KMS-11 (cell line): ENCODE results near the gene KRT4.

ENCODE experiments used
- H2AFZ ChIP-seq: fragments of 200-600 bp; sonication (generic); 2 replicates; pipeline ENCODE4 v1.6.1; 2016; ENCODE audit warnings: antibody characterized with exemption, mixed run types, low read depth
- H3K27ac ChIP-seq: fragments of 200-600 bp; sonication (generic); 2 replicates; pipeline ENCODE4 v1.6.1; 2016; ENCODE audit warnings: mild to moderate bottlenecking, mixed run types
- H3K27me3 ChIP-seq: fragments of 200-600 bp; sonication (generic); 2 replicates; pipeline ENCODE4 v1.6.1; 2017; ENCODE audit warnings: mild to moderate bottlenecking, low read depth, mixed run types, moderate library complexity; ENCODE audit not compliant: insufficient read depth
- H3K36me3 ChIP-seq: fragments of 200-600 bp; sonication (generic); 2 replicates; pipeline ENCODE4 v1.6.1; 2017; ENCODE audit warnings: mild to moderate bottlenecking, mixed run types; ENCODE audit not compliant: insufficient read depth
- H3K4me1 ChIP-seq: fragments of 200-600 bp; sonication (generic); 2 replicates; pipeline ENCODE4 v1.6.1; 2016; ENCODE audit warnings: mild to moderate bottlenecking, low read depth, mixed run types; ENCODE audit not compliant: poor library complexity, severe bottlenecking
- H3K4me2 ChIP-seq: fragments of 200-600 bp; sonication (generic); 2 replicates; pipeline ENCODE4 v1.7.0; 2016; ENCODE audit warnings: mild to moderate bottlenecking, mixed run types
- H3K4me3 ChIP-seq: fragments of 200-600 bp; sonication (generic); IDR thresholded peaks from 2 replicates; pipeline ENCODE4 v1.6.1; 2017; ENCODE audit warnings: low read depth, low read length, mixed read lengths; ENCODE audit not compliant: insufficient read depth
- H3K79me2 ChIP-seq: fragments of 200-600 bp; sonication (generic); 2 replicates; pipeline ENCODE4 v1.6.1; 2016; ENCODE audit warnings: low read depth, mixed run types; ENCODE audit not compliant: insufficient read depth
- H3K9ac ChIP-seq: fragments of 200-600 bp; sonication (generic); 2 replicates; pipeline ENCODE4 v1.6.1; 2016; ENCODE audit warnings: mild to moderate bottlenecking, mixed run types
- H4K20me1 ChIP-seq: fragments of 200-600 bp; sonication (generic); 2 replicates; pipeline ENCODE4 v1.6.1; 2016; ENCODE audit warnings: mild to moderate bottlenecking, mixed run types; ENCODE audit not compliant: insufficient read depth
- TF ChIP-seq, protein P1 (sequence below): fragments of 200-600 bp; sonication (generic); conservative IDR thresholded peaks from 2 replicates; pipeline ENCODE4 v1.6.1; 2017; ENCODE audit warnings: low read depth, mild to moderate bottlenecking, antibody characterized with exemption, low read length, moderate library complexity, mixed read lengths

KRT4 gene

DNA sequence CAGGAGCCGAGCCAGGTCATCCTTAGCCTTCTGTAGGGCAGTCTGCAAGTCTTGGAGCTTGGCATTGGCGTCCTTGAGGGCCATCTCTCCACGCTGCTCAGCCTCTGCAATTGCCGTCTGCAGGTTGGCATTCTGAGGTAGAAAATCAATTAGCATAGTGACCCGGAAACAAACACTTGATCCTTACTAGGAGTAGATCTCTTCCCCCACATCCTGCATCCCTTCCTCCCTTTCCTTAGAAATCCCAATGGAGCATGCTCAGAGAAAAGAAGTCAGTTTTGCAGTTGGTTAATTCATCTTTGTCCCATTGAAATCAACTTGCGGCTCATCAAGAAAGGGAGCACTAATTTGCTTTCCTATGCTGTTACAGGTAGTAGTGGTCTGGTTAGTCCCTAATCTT is 42.8 kb downstream of the KRT4 start:
- H3K27me3 ChIP-seq, result peaks cover 13% of the 10 kb centered on the region; the same call in 1 of the 2 replicates

DNA sequence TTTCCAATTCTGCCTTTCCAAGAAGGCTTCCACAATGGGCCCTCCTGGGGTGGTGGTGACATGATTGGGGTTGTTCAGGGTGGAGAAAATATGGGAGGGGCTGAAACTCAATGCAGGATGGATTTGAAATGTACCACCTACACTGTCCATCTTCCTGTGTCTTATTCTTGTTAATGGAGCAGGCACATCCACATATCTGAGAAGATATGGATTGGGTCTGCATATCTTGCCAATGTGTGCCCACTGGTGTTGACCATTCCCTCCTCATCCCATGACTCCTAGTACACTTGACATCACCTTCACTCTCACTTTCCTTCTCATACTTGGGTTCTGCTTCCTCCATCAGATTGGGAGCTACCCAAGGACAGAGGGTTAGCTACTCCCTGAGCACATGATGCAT is 44.0 kb downstream of the KRT4 start:
- peaks cover 10% of the 10 kb centered on the region; the same call in 1 of the 2 replicates for H3K27me3 ChIP-seq
- no peak overlapping the region for H3K4me2 ChIP-seq
- H2AFZ ChIP-seq, result no peak overlapping the region
- H3K9ac ChIP-seq, result no peak overlapping the region
- H3K4me3 ChIP-seq, result no peak overlapping the region
- no peak overlapping the region for H3K27ac ChIP-seq
- H3K36me3 ChIP-seq, result no peaks in the 10 kb centered on the region
- TF ChIP-seq, protein P1, sequence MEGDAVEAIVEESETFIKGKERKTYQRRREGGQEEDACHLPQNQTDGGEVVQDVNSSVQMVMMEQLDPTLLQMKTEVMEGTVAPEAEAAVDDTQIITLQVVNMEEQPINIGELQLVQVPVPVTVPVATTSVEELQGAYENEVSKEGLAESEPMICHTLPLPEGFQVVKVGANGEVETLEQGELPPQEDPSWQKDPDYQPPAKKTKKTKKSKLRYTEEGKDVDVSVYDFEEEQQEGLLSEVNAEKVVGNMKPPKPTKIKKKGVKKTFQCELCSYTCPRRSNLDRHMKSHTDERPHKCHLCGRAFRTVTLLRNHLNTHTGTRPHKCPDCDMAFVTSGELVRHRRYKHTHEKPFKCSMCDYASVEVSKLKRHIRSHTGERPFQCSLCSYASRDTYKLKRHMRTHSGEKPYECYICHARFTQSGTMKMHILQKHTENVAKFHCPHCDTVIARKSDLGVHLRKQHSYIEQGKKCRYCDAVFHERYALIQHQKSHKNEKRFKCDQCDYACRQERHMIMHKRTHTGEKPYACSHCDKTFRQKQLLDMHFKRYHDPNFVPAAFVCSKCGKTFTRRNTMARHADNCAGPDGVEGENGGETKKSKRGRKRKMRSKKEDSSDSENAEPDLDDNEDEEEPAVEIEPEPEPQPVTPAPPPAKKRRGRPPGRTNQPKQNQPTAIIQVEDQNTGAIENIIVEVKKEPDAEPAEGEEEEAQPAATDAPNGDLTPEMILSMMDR, result no peak
- H4K20me1 ChIP-seq, result no peaks in the 10 kb centered on the region
- H3K79me2 ChIP-seq, result no peaks in the 10 kb centered on the region
- no peaks in the 10 kb centered on the region for H3K4me1 ChIP-seq

More for the DNA sequence above, 42.8 kb downstream of the KRT4 start:
- Histone ChIP-seq H3K4me2 (no peak overlapping the region), H3K9ac (no peak overlapping the region), H3K4me3 (no peak overlapping the region), H3K36me3 (no peaks in the 10 kb centered on the region), H4K20me1 (no peaks in the 10 kb centered on the region), H3K4me1 (no peaks in the 10 kb centered on the region), H3K79me2 (no peaks in the 10 kb centered on the region), H2AFZ (no peak overlapping the region), H3K27ac (no peak overlapping the region)
- TF ChIP-seq, protein P1, result no peak

DNA sequence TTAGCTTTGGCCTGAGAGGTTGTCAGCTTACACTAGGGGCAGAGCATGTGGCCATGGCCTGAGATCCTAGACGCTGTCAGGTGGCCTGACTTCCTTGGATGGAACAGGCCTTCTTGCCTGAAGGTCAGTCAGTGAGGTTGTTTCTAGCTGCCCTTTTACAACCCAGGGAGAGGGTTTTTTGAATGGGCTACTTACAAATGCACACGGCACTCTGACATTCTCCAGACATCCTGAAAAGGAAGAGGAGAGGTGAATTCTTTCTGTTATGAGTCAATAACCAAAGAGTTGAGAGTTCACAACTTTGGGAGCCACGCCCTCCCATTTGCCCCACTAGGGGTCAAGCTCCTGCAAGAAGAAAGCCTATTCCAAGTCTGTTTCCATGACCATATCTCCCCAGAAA is 44.6 kb downstream of the KRT4 start:
- peaks cover 10% of the 10 kb centered on the region; the same call in 1 of the 2 replicates for H3K27me3 ChIP-seq
- H4K20me1 ChIP-seq, result no peaks in the 10 kb centered on the region
- H3K4me1 ChIP-seq, result no peaks in the 10 kb centered on the region
- H3K36me3 ChIP-seq, result no peaks in the 10 kb centered on the region
- no peak overlapping the region for H3K27ac ChIP-seq
- TF ChIP-seq, protein P1, result no peak
- H3K79me2 ChIP-seq, result no peaks in the 10 kb centered on the region
- H2AFZ ChIP-seq, result no peak overlapping the region
- no peak overlapping the region for H3K4me3 ChIP-seq
- H3K4me2 ChIP-seq, result no peak overlapping the region
- H3K9ac ChIP-seq, result no peak overlapping the region

DNA sequence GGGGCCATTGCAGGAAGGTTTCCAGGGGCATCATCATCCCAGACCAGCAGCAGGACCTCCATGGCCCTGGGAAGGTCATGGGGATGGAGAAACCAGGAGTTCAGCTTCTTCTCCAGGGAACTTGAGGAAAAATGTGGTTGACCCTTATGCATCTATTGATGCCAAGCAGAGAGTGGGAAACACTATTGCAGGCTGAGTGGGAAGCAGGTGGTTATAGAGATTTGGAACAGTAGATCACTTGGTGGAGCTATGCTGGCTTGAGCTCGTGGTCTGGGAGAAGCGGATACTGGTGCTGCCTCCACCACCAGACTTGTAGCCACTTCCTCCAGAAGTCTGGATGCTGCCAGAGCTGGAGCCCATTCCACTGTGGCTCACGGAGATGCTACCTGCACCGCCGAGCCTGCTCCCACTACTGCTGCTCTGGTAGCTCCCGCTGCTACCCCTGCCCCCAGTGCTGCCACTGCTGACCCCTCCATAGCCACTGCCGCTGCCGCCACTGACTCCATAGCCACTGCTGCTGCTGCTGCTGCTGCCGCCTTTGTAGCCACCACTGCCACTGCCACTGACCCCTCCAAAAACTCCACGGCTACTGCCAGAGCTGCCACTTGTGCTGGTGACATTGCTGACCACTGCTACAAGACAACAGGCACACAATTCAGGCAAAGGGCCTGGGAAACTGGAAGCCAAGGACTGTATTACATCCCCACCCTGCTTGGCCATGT is 45.3 kb downstream of the KRT4 start:
- no peak overlapping the region for H3K4me3 ChIP-seq
- no peaks in the 10 kb centered on the region for H3K36me3 ChIP-seq
- no peaks in the 10 kb centered on the region for H4K20me1 ChIP-seq
- H3K27ac ChIP-seq, result no peak overlapping the region
- H3K79me2 ChIP-seq, result no peaks in the 10 kb centered on the region
- H3K4me1 ChIP-seq, result no peaks in the 10 kb centered on the region
- peaks cover 10% of the 10 kb centered on the region; the same call in 1 of the 2 replicates for H3K27me3 ChIP-seq
- no peak overlapping the region for H3K4me2 ChIP-seq
- TF ChIP-seq, protein P1, result no peak
- no peak overlapping the region for H3K9ac ChIP-seq
- H2AFZ ChIP-seq, result no peak overlapping the region
